ENCODE results near the gene RDH14. TPM values are rescaled to one million over a fixed set of nuclear protein-coding genes. Genes with fewer than 3 reads are reported as not detected.

Gene RDH14
- total and polyA plus RNA-seq, 3 experiments from 2014 or later: 16.9 to 44.3 (median 18.1) TPM

- Mint-ChIP-seq H3K27ac (no peak overlapping the region), H3K36me3 (peaks cover 2 to 21% (median 13%) of the 10 kb centered on the region in 3 donors), H3K9me3 (no peaks in the 10 kb centered on the region), H3K4me1 (peaks cover 0 to 9% (median 3%) of the 10 kb centered on the region in 3 donors), H3K4me3 (no peak overlapping the region), H3K27me3 (no peaks in the 10 kb centered on the region)
- no peaks in the 10 kb centered on the region for H3K36me3 ChIP-seq (ENCODE audit: insufficient read depth, low read length)
- H3K27me3 ChIP-seq (ENCODE audit: insufficient read depth, low read length, poor library complexity, severe bottlenecking): no peaks in the 10 kb centered on the region
- no peak overlapping the region for H3K4me3 ChIP-seq (ENCODE audit: low read length)
- H3K27ac ChIP-seq (ENCODE audit: low read depth, low read length): no peak overlapping the region
- H3K9me3 ChIP-seq (ENCODE audit: low read length): no peaks in the 10 kb centered on the region
- no peak for DNase-seq
- POLR2A ChIA-PET: no interaction called here
- CTCF ChIA-PET: no interaction called here
- no peaks in the 10 kb centered on the region for H3K4me1 ChIP-seq (ENCODE audit: insufficient read depth, low read length)
Measured at GRCh38 chr2:18599509-18600254, 39.2 kb upstream of the RDH14 start.

DNA sequence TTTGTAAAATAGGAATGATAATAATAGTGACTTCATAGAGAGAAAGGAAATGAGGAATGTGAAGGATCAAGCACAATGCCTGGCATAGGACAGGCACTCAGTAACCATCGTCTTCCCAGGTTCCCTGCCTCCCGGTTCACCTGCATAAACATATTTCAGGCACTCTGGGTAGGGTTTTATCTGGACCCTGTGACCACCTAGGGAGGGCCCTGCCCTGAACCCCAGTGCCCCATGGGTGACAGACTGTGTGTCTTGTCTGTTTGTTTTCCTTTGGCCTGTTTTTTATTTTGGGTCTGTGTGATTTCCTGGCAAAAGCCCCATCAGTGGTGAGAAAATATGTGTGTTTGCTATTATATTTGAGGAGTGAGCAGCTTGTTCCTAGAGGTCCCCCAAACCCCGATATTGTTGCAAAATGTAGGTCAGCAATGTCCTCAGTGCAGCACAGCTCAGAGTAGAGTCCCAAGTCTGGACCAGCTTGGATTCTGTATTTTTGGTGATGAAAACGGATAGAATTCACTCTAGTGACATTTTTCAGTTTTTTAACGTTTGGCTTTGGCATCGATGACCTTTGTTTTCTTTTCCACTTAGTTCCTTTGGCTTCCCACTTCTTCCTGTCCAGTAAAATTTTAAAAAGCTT lies 38.5 kb upstream of the RDH14 start:
- Histone ChIP-seq H3K27me3 (ENCODE audit: insufficient read depth, low read length, poor library complexity, severe bottlenecking) (no peaks in the 10 kb centered on the region), H3K4me1 (ENCODE audit: insufficient read depth, low read length) (no peaks in the 10 kb centered on the region), H3K9me3 (ENCODE audit: low read length) (no peaks in the 10 kb centered on the region), H3K27ac (ENCODE audit: low read depth, low read length) (no peak overlapping the region), H3K4me3 (ENCODE audit: low read length) (no peak overlapping the region), H3K36me3 (ENCODE audit: insufficient read depth, low read length) (no peaks in the 10 kb centered on the region)
- peaks cover 2 to 23% (median 15%) of the 10 kb centered on the region in 3 donors for H3K36me3 Mint-ChIP-seq
- H3K4me1 Mint-ChIP-seq: peaks cover 0 to 6% (median 3%) of the 10 kb centered on the region in 3 donors
- H3K9me3 Mint-ChIP-seq: no peaks in the 10 kb centered on the region
- no peak overlapping the region for H3K27ac Mint-ChIP-seq
- H3K27me3 Mint-ChIP-seq: no peaks in the 10 kb centered on the region
- no peak overlapping the region for H3K4me3 Mint-ChIP-seq
- ChIA-PET CTCF (no interaction called here), POLR2A (no interaction called here)
- DNase-seq: no peak

DNA sequence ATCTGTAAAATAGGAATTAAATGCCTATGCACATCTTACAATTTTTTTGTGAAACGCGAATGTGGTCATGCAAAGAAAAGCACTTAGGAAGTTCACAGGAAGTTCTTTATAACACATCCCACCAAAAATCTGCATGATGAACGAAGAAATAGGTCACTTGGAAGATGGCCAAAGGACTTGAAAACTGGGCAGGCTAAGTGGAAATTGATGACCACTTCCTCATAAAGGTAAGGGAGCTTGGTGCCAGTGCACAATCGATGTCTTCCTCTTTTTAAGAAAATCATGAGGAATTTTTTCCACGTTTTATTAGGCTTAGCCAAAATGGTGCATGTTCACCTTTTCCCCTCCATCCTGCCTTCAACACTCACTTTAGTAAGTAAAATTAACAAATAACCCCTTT lies 37.2 kb upstream of the RDH14 start:
- Histone ChIP-seq H3K36me3 (ENCODE audit: insufficient read depth, low read length) (no peaks in the 10 kb centered on the region), H3K4me3 (ENCODE audit: low read length) (no peak overlapping the region), H3K27me3 (ENCODE audit: insufficient read depth, low read length, poor library complexity, severe bottlenecking) (no peaks in the 10 kb centered on the region), H3K4me1 (ENCODE audit: insufficient read depth, low read length) (no peaks in the 10 kb centered on the region), H3K27ac (ENCODE audit: low read depth, low read length) (no peak overlapping the region), H3K9me3 (ENCODE audit: low read length) (no peaks in the 10 kb centered on the region)
- H3K36me3 Mint-ChIP-seq: peaks cover 2 to 29% (median 18%) of the 10 kb centered on the region in 3 donors
- ChIA-PET CTCF (no interaction called here), POLR2A (no interaction called here)
- H3K27me3 Mint-ChIP-seq: no peaks in the 10 kb centered on the region
- H3K9me3 Mint-ChIP-seq: no peaks in the 10 kb centered on the region
- H3K4me1 Mint-ChIP-seq: peaks cover 0 to 6% (median 3%) of the 10 kb centered on the region in 3 donors
- no peak for DNase-seq
- no peak overlapping the region for H3K4me3 Mint-ChIP-seq
- H3K27ac Mint-ChIP-seq: no peak overlapping the region

DNA sequence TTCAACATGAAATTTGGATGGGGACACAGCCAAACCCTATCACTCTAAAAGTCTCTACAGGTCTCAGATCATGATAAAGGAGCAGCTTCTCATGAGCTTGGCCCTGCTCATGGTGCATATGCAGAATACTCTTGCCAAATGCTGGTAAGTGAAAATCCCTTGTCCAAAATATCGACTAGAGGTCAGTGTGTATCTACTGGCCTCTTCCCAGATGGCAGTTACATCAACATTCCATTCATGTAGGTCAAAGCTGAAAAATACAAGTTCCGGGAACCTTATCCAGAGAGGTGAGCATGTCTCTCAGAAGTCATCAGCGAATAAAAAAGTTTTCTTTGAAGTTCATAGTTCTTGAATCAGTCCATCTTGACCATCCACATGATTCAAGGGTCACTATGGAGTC lies 36.5 kb upstream of the RDH14 start:
- no peak for DNase-seq
- CTCF ChIA-PET: no interaction called here
- no peaks in the 10 kb centered on the region for H3K36me3 ChIP-seq (ENCODE audit: insufficient read depth, low read length)
- no peaks in the 10 kb centered on the region for H3K27me3 ChIP-seq (ENCODE audit: insufficient read depth, low read length, poor library complexity, severe bottlenecking)
- no peak overlapping the region for H3K4me3 ChIP-seq (ENCODE audit: low read length)
- no peaks in the 10 kb centered on the region for H3K9me3 ChIP-seq (ENCODE audit: low read length)
- H3K27ac ChIP-seq (ENCODE audit: low read depth, low read length): no peak overlapping the region
- POLR2A ChIA-PET: no interaction called here
- Mint-ChIP-seq H3K27me3 (no peaks in the 10 kb centered on the region), H3K36me3 (peaks cover 5 to 29% (median 22%) of the 10 kb centered on the region in 3 donors), H3K4me3 (no peak overlapping the region), H3K4me1 (peaks cover 0 to 6% (median 3%) of the 10 kb centered on the region in 3 donors), H3K9me3 (no peaks in the 10 kb centered on the region), H3K27ac (no peak overlapping the region)
- H3K4me1 ChIP-seq (ENCODE audit: insufficient read depth, low read length): no peaks in the 10 kb centered on the region

- Mint-ChIP-seq H3K27me3 (no peaks in the 10 kb centered on the region), H3K36me3 (peaks cover 5 to 43% (median 24%) of the 10 kb centered on the region in 3 donors), H3K9me3 (peaks cover 0 to 1% (median 0%) of the 10 kb centered on the region in 5 donors), H3K27ac (no peak overlapping the region), H3K4me1 (peaks cover 2 to 6% (median 3%) of the 10 kb centered on the region in 3 donors), H3K4me3 (no peak overlapping the region)
- no peaks in the 10 kb centered on the region for H3K4me1 ChIP-seq (ENCODE audit: insufficient read depth, low read length)
- no peaks in the 10 kb centered on the region for H3K27me3 ChIP-seq (ENCODE audit: insufficient read depth, low read length, poor library complexity, severe bottlenecking)
- no peaks in the 10 kb centered on the region for H3K9me3 ChIP-seq (ENCODE audit: low read length)
- H3K36me3 ChIP-seq (ENCODE audit: insufficient read depth, low read length): no peaks in the 10 kb centered on the region
- no peak overlapping the region for H3K4me3 ChIP-seq (ENCODE audit: low read length)
- POLR2A ChIA-PET: no interaction called here
- CTCF ChIA-PET: no interaction called here
- no peak for DNase-seq
- H3K27ac ChIP-seq (ENCODE audit: low read depth, low read length): no peak overlapping the region
Measured at GRCh38 chr2:18593496-18593895, 33.0 kb upstream of the RDH14 start.

DNA sequence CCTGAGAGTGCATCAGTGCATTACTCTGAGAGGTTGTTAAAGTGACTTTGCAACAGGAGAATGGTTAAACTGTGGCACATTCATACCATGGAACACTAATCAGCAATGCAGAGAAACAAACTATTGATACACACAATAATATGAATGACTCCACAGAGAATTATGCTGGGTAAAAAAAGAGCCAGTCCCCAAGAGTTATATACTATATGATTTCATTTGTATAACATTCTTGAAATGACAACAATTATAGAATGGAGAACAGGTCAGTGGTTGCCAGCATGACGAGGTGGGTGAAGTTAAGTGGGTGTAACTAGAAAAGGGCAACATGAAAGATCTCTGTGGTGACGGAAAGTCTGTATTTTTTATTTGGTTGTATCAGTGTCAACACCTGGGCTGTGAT lies 31.9 kb upstream of the RDH14 start:
- ChIA-PET POLR2A (no interaction called here), CTCF (no interaction called here)
- no peak for DNase-seq
- H3K9me3 ChIP-seq (ENCODE audit: low read length): no peaks in the 10 kb centered on the region
- no peak overlapping the region for H3K4me3 ChIP-seq (ENCODE audit: low read length)
- no peaks in the 10 kb centered on the region for H3K4me1 ChIP-seq (ENCODE audit: insufficient read depth, low read length)
- Mint-ChIP-seq H3K9me3 (peaks cover 0 to 1% (median 0%) of the 10 kb centered on the region in 5 donors), H3K4me3 (no peak overlapping the region), H3K36me3 (peaks cover 5 to 43% (median 23%) of the 10 kb centered on the region in 3 donors), H3K4me1 (peaks cover 2 to 6% (median 3%) of the 10 kb centered on the region in 3 donors), H3K27me3 (no peaks in the 10 kb centered on the region), H3K27ac (peak overlapping the region in 1 of 8 donors; percentile 31)
- no peaks in the 10 kb centered on the region for H3K27me3 ChIP-seq (ENCODE audit: insufficient read depth, low read length, poor library complexity, severe bottlenecking)
- H3K27ac ChIP-seq (ENCODE audit: low read depth, low read length): no peak overlapping the region
- H3K36me3 ChIP-seq (ENCODE audit: insufficient read depth, low read length): no peaks in the 10 kb centered on the region

DNA sequence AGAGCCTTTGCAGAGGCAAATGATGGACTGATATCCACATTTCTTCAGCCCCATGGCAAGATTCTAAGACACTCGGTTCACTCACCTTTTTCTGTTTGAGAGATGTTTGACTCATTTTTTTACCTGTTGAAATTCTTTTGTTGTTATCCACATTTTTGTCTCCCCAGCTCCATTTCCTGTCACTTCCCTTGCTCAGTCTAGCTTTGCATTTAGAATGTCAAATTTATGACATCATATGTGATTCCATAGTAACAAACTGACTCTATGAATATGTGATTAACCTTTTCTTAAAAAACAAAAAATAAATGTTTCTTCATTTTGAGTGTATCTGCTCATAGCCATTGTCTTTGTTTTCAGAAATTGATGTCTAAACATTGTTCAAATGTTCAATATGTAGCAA lies 28.9 kb upstream of the RDH14 start, which contains the start of gene NT5C1B:
Gene NT5C1B, minus strand, starts transcription at position 216 of the 400 bp plus-strand sequence. Its CDS starts 101 bp downstream, at position 115.
- peaks cover 0 to 5% (median 0%) of the 10 kb centered on the region in 5 donors for H3K9me3 Mint-ChIP-seq
- H3K27ac Mint-ChIP-seq: peak within 1 kb of the TSS in 1 of 8 donors; percentile 64
- H3K27ac ChIP-seq (ENCODE audit: low read depth, low read length): no peak within 1 kb of the TSS

GRCh38 chr2:18588802-18589201 lies 28.3 kb upstream of the RDH14 start:
- H3K9me3 ChIP-seq (ENCODE audit: low read length): no peaks in the 10 kb centered on the region
- Mint-ChIP-seq H3K36me3 (peaks cover 8 to 39% (median 22%) of the 10 kb centered on the region in 3 donors), H3K27ac (no peak overlapping the region), H3K9me3 (peaks cover 0 to 5% (median 3%) of the 10 kb centered on the region in 5 donors), H3K27me3 (no peaks in the 10 kb centered on the region), H3K4me1 (peaks cover 0 to 2% (median 0%) of the 10 kb centered on the region in 3 donors), H3K4me3 (no peak overlapping the region)
- no peak for DNase-seq
- ChIA-PET CTCF (no interaction called here), POLR2A (no interaction called here)
- H3K4me1 ChIP-seq (ENCODE audit: insufficient read depth, low read length): no peaks in the 10 kb centered on the region
- no peak overlapping the region for H3K27ac ChIP-seq (ENCODE audit: low read depth, low read length)
- H3K4me3 ChIP-seq (ENCODE audit: low read length): no peak overlapping the region
- no peaks in the 10 kb centered on the region for H3K27me3 ChIP-seq (ENCODE audit: insufficient read depth, low read length, poor library complexity, severe bottlenecking)
- H3K36me3 ChIP-seq (ENCODE audit: insufficient read depth, low read length): no peaks in the 10 kb centered on the region

More for the DNA sequence above, 28.9 kb upstream of the RDH14 start, which contains the start of gene NT5C1B:
- no peaks in the 10 kb centered on the region for H3K27me3 ChIP-seq (ENCODE audit: insufficient read depth, low read length, poor library complexity, severe bottlenecking)
- H3K4me3 Mint-ChIP-seq: no peak within 1 kb of the TSS
- no peak for DNase-seq
- no peaks in the 10 kb centered on the region for H3K9me3 ChIP-seq (ENCODE audit: low read length)
- peaks cover 0 to 2% (median 0%) of the 10 kb centered on the region in 3 donors for H3K4me1 Mint-ChIP-seq
- peaks cover 8 to 39% (median 22%) of the 10 kb centered on the region in 3 donors for H3K36me3 Mint-ChIP-seq
- ChIA-PET CTCF (no interaction called here), POLR2A (no interaction called here)
- no peaks in the 10 kb centered on the region for H3K4me1 ChIP-seq (ENCODE audit: insufficient read depth, low read length)
- H3K27me3 Mint-ChIP-seq: no peaks in the 10 kb centered on the region
- no peak within 1 kb of the TSS for H3K4me3 ChIP-seq (ENCODE audit: low read length)
- H3K36me3 ChIP-seq (ENCODE audit: insufficient read depth, low read length): no peaks in the 10 kb centered on the region
